ENCODE results near the gene HECW1. TPM values are rescaled to one million over a fixed set of nuclear protein-coding genes. Genes with fewer than 3 reads are reported as not detected.

Gene HECW1
- total RNA-seq, 4 donors from 2014 or later = 0.62 to 4.3 (median 1.4) TPM; not detected in 1

GRCh38 chr7:43560742-43561330, 448.4 kb downstream of the HECW1 start:
- intact Hi-C loops (cut with DNase I; ENCODE audit: low total_unique reads) = no loop called here
- DNase-seq (ENCODE audit: low spot score in 2 of 2) = no peak
- TF ChIP-seq, protein P1, sequence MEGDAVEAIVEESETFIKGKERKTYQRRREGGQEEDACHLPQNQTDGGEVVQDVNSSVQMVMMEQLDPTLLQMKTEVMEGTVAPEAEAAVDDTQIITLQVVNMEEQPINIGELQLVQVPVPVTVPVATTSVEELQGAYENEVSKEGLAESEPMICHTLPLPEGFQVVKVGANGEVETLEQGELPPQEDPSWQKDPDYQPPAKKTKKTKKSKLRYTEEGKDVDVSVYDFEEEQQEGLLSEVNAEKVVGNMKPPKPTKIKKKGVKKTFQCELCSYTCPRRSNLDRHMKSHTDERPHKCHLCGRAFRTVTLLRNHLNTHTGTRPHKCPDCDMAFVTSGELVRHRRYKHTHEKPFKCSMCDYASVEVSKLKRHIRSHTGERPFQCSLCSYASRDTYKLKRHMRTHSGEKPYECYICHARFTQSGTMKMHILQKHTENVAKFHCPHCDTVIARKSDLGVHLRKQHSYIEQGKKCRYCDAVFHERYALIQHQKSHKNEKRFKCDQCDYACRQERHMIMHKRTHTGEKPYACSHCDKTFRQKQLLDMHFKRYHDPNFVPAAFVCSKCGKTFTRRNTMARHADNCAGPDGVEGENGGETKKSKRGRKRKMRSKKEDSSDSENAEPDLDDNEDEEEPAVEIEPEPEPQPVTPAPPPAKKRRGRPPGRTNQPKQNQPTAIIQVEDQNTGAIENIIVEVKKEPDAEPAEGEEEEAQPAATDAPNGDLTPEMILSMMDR (IDR thresholded peaks at IDR 0.05) = no peak
- TF ChIP-seq POLR2A (IDR thresholded peaks at IDR 0.05) = no peak
- H3K4me3 ChIP-seq (ENCODE audit: low read depth, poor library complexity, severe bottlenecking) = no peak overlapping the region
- WGBS, 2 donors = 84 to 87% methylated on average over 7 of the region's 7 CpGs

- intact Hi-C loops (cut with DNase I; ENCODE audit: low total_unique reads) = no loop called here
- TF ChIP-seq, protein P1 (IDR thresholded peaks at IDR 0.05) = no peak
- TF ChIP-seq POLR2A (IDR thresholded peaks at IDR 0.05) = no peak
- no peak overlapping the region for H3K4me3 ChIP-seq (ENCODE audit: low read depth, poor library complexity, severe bottlenecking)
- no peak for DNase-seq (ENCODE audit: low spot score in 2 of 2)
- 76 to 86% methylated on average over 3 of the region's 3 CpGs for WGBS, 2 donors
Observed at GRCh38 chr7:43562383-43562782, 449.9 kb downstream of the HECW1 start.

DNA sequence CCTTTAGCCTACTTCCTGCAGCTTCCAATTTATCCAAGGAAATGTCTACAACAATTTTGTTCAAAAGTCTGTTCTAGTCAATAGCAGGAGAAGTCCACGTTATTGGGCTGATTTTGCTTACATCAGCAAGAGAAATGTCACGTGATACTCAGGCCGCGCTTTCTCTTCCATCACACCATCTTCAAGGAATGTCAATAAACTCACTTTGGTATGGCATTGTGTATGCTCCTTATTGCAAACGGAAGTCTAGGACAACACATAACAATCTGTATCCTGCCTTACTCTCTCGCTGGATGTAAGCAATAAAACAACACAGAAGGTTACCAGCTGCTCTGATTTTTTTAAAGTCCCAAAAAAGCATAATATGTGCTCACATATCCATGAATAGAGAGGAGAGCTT, 453.3 kb downstream of the HECW1 start:
- WGBS, 2 donors = 40 to 60% methylated on average over 6 of the region's 6 CpGs
- DNase-seq (ENCODE audit: low spot score in 2 of 2) = no peak
- TF ChIP-seq, protein P1 (IDR thresholded peaks at IDR 0.05) = no peak
- TF ChIP-seq POLR2A (IDR thresholded peaks at IDR 0.05) = no peak
- intact Hi-C loops (cut with DNase I; ENCODE audit: low total_unique reads) = no loop called here
- H3K4me3 ChIP-seq (ENCODE audit: low read depth, poor library complexity, severe bottlenecking) = no peak overlapping the region

DNA sequence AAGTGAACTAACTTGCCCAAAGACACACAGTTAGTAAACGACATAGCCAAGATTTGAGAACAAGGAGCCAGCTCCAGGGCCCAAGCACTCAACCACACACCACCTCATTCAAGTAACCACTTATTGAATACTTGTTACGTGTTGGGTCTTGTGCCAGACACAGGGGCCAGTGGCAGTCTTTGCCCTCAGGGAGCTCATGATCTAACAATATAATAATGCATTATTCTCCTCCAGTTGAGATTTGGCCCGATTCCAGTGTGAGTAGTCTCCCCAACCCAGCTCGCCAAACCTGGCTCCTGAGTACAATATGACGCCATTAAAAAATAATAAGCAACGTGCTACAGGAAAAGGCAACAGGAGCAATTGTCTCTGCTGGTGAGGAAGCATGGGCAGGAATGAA, 456.1 kb downstream of the HECW1 start:
- TF ChIP-seq, protein P1 (IDR thresholded peaks at IDR 0.05) = no peak
- no peak for TF ChIP-seq POLR2A (IDR thresholded peaks at IDR 0.05)
- no peak for DNase-seq (ENCODE audit: low spot score in 2 of 2)
- intact Hi-C loops (cut with DNase I; ENCODE audit: low total_unique reads) = no loop called here
- WGBS, 2 donors = 39 to 56% methylated on average over 6 of the region's 6 CpGs
- no peak overlapping the region for H3K4me3 ChIP-seq (ENCODE audit: low read depth, poor library complexity, severe bottlenecking)

DNA sequence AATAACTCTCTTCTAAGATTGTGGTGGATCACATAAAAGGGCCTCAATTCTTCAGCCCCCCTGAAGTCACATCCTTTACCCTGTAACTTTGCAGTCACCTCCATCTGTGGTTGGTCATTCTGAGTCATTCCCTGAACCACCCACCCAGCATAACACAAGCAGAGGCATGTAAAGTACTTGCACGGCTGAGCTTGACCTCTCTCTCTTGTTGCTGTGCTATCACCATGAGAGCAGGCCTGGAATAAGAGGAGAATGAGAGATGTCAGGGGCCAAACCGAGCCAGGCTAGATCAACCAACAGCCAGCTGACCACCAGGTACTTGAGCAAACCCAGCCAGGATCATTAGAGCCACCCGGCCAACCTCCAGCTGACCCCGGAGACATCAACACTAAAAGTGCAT, 457.0 kb downstream of the HECW1 start:
- intact Hi-C loops (cut with DNase I; ENCODE audit: low total_unique reads) = no loop called here
- no peak for TF ChIP-seq POLR2A (IDR thresholded peaks at IDR 0.05)
- TF ChIP-seq, protein P1 (IDR thresholded peaks at IDR 0.05) = no peak
- WGBS, 2 donors = 81 to 83% methylated on average over 4 of the region's 4 CpGs
- DNase-seq (ENCODE audit: low spot score in 2 of 2) = no peak
- no peak overlapping the region for H3K4me3 ChIP-seq (ENCODE audit: low read depth, poor library complexity, severe bottlenecking)

Measured in lower leg skin (tissue), 4 donors.